Smooth muscle cell (in vitro differentiated cells): ENCODE data around the gene PLEKHH1. TPM values are rescaled to one million over a fixed set of nuclear protein-coding genes. Genes with fewer than 3 reads are reported as not detected.

Source experiments
- DNase-seq: peaks from one replicate; lab custom pipeline; 2025; ENCODE audit not compliant: unreplicated experiment; lab: John Stamatoyannopoulos, UW
- H2AFZ ChIP-seq: fragments of 200-600 bp; sonication (generic); 2 replicates; pipeline ENCODE4 v1.6.0; 2016; ENCODE audit warnings: antibody characterized with exemption, low read depth, mild to moderate bottlenecking
- H3F3A ChIP-seq: fragments of 200-600 bp; sonication (generic); 2 replicates; pipeline ENCODE4 v1.6.0; 2017; ENCODE audit warnings: antibody characterized with exemption, low read depth
- H3K27ac ChIP-seq: fragments of 200-600 bp; sonication (generic); 2 replicates; pipeline ENCODE4 v1.5.1; 2016; ENCODE audit warnings: low read depth, mild to moderate bottlenecking
- H3K27me3 ChIP-seq: fragments of 200-600 bp; sonication (generic); 2 replicates; pipeline ENCODE4 v1.6.1; 2016; ENCODE audit warnings: low read depth, mild to moderate bottlenecking
- H3K36me3 ChIP-seq: fragments of 200-600 bp; sonication (generic); 2 replicates; pipeline ENCODE4 v1.5.1; 2016; ENCODE audit warnings: low read depth
- H3K4me1 ChIP-seq: fragments of 200-600 bp; sonication (generic); 2 replicates; pipeline ENCODE4 v1.5.1; 2016; ENCODE audit warnings: low read depth
- H3K4me2 ChIP-seq: fragments of 200-600 bp; sonication (generic); 2 replicates; pipeline ENCODE4 v1.6.0; 2016; ENCODE audit warnings: mild to moderate bottlenecking
- H3K4me3 ChIP-seq: fragments of 200-600 bp; sonication (generic); 2 replicates; pipeline ENCODE4 v1.5.1; 2016; ENCODE audit warnings: mild to moderate bottlenecking
- H3K79me2 ChIP-seq: fragments of 200-600 bp; sonication (generic); 2 replicates; pipeline ENCODE4 v1.6.0; 2016; ENCODE audit warnings: low read depth, mild to moderate bottlenecking
- H3K9ac ChIP-seq: fragments of 200-600 bp; sonication (generic); 2 replicates; pipeline ENCODE4 v1.6.0; 2016; ENCODE audit warnings: low read depth
- H3K9me3 ChIP-seq: fragments of 200-600 bp; sonication (generic); replicated peaks from 2 replicates; pipeline ENCODE4 v1.5.1; 2016; ENCODE audit warnings: low read depth
- H4K20me1 ChIP-seq: fragments of 200-600 bp; sonication (generic); 2 replicates; pipeline ENCODE4 v1.6.0; 2016; ENCODE audit warnings: low read depth
- CTCF ChIP-seq: fragments of 200-600 bp; sonication (generic); IDR thresholded peaks from 2 replicates; pipeline ENCODE4 v1.5.1; 2017; ENCODE audit warnings: borderline replicate concordance, mild to moderate bottlenecking, antibody characterized with exemption; ENCODE audit not compliant: insufficient read depth, poor library complexity, severe bottlenecking
- WGBS: methylation state at CpG from one replicate; pipeline ENCODE4 v1.1.7; 2016; ENCODE audit warnings: low lambda C conversion rate; 5-methylcytosine and 5-hydroxymethylcytosine counted together
- polyA plus RNA-seq: library from polyadenylated mRNA; unstranded; fragments of >200 nt; fragmentation: Nextera tagmentation; extraction: Ambion mirVana; gene quantifications from 2 replicates; pipeline ENCODE4 v1.2.1, GENCODE V29; 2016
- total RNA-seq: library from RNA; depleted of rRNA; stranded (reverse); fragments of >200 nt; gene quantifications from 2 replicates; pipeline ENCODE4 v1.2.3, GENCODE V29; 2014

PLEKHH1 gene
- total and polyA plus RNA-seq, 2 experiments from 2014 or later: 0.88 to 12.1 TPM

- Histone ChIP-seq H3K27ac (no peak overlapping the region), H2AFZ (no peak overlapping the region), H4K20me1 (no peaks in the 10 kb centered on the region), H3K9me3 (no peaks in the 10 kb centered on the region), H3K9ac (no peak overlapping the region), H3K4me1 (no peaks in the 10 kb centered on the region), H3K4me3 (no peak overlapping the region), H3F3A (no peaks in the 10 kb centered on the region), H3K36me3 (no peaks in the 10 kb centered on the region), H3K4me2 (no peak overlapping the region), H3K79me2 (no peaks in the 10 kb centered on the region), H3K27me3 (no peaks in the 10 kb centered on the region)
- no peak for TF ChIP-seq CTCF
- no peak for DNase-seq
- 80% methylated on average over 13 of the region's 13 CpGs for WGBS
Measured at GRCh38 chr14:67577181-67577808, 44.2 kb downstream of the PLEKHH1 start.

- Histone ChIP-seq H3K27me3 (no peaks in the 10 kb centered on the region), H3K36me3 (no peaks in the 10 kb centered on the region), H3K4me3 (no peak overlapping the region), H3F3A (no peaks in the 10 kb centered on the region), H4K20me1 (no peaks in the 10 kb centered on the region), H3K27ac (no peak overlapping the region), H3K79me2 (no peaks in the 10 kb centered on the region), H3K9ac (no peak overlapping the region), H2AFZ (no peak overlapping the region), H3K9me3 (no peaks in the 10 kb centered on the region), H3K4me2 (no peak overlapping the region), H3K4me1 (no peaks in the 10 kb centered on the region)
- no peak for DNase-seq
- TF ChIP-seq CTCF: no peak
- 95% methylated on average over 15 of the region's 16 CpGs for WGBS
Measured at GRCh38 chr14:67577909-67578749, 45.0 kb downstream of the PLEKHH1 start.

- Histone ChIP-seq H3K4me2 (no peak overlapping the region), H3K27ac (no peak overlapping the region), H4K20me1 (no peaks in the 10 kb centered on the region), H3K9me3 (no peaks in the 10 kb centered on the region), H3K27me3 (no peaks in the 10 kb centered on the region), H3K9ac (no peak overlapping the region), H3K79me2 (no peaks in the 10 kb centered on the region), H3K4me1 (no peaks in the 10 kb centered on the region), H3K36me3 (no peaks in the 10 kb centered on the region), H3F3A (no peaks in the 10 kb centered on the region), H3K4me3 (no peak overlapping the region), H2AFZ (no peak overlapping the region)
- DNase-seq: no peak
- no peak for TF ChIP-seq CTCF
- WGBS: 89% methylated on average over 15 of the region's 15 CpGs
Measured at GRCh38 chr14:67579040-67579439, 46.0 kb downstream of the PLEKHH1 start.
